GM19023 (cell line): ENCODE data around the gene BMPER.

Source experiments
- ATAC-seq: cut with Tn5 transposase; IDR thresholded peaks from one replicate; pipeline ENCODE4 v1.9.1; 2021; ENCODE audit warnings: mild to moderate bottlenecking, moderate library complexity; ENCODE audit not compliant: unreplicated experiment

BMPER gene

GRCh38 chr7:34086981-34087380 lies 181.6 kb downstream of the BMPER start:
- ATAC-seq, result no peak

GRCh38 chr7:34087892-34088891 lies 182.9 kb downstream of the BMPER start:
- no peak for ATAC-seq

GRCh38 chr7:34090816-34091215 lies 185.5 kb downstream of the BMPER start:
- ATAC-seq, result no peak

GRCh38 chr7:34091321-34091917 lies 186.1 kb downstream of the BMPER start:
- ATAC-seq, result no peak

- ATAC-seq, result no peak
These were observed 187.9 kb downstream of the BMPER start for GRCh38 chr7:34093276-34093675.

- no peak for ATAC-seq
These were observed 190.9 kb downstream of the BMPER start for GRCh38 chr7:34096198-34096651.

- no peak for ATAC-seq
These were observed 191.4 kb downstream of the BMPER start for GRCh38 chr7:34096777-34097176.

GRCh38 chr7:34100661-34101060 lies 195.3 kb downstream of the BMPER start:
- ATAC-seq, result no peak

GRCh38 chr7:34104115-34104514 lies 198.8 kb downstream of the BMPER start:
- ATAC-seq, result no peak

GRCh38 chr7:34104992-34105391 lies 199.7 kb downstream of the BMPER start:
- no peak for ATAC-seq

- no peak for ATAC-seq
These were observed 201.9 kb downstream of the BMPER start for GRCh38 chr7:34107276-34107675.

GRCh38 chr7:34108165-34108564 lies 202.8 kb downstream of the BMPER start:
- ATAC-seq, result no peak

GRCh38 chr7:34109936-34110780 lies 204.8 kb downstream of the BMPER start:
- ATAC-seq, result no peak

- no peak for ATAC-seq
These were observed 205.7 kb downstream of the BMPER start for GRCh38 chr7:34111031-34111430.

GRCh38 chr7:34115503-34115902 lies 210.2 kb downstream of the BMPER start:
- no peak for ATAC-seq

- ATAC-seq, result no peak
These were observed 212.2 kb downstream of the BMPER start for GRCh38 chr7:34117573-34117972.

- ATAC-seq, result no peak
These were observed 216.0 kb downstream of the BMPER start for GRCh38 chr7:34121366-34121765.

GRCh38 chr7:34123316-34123715 lies 218.0 kb downstream of the BMPER start:
- ATAC-seq, result no peak

- no peak for ATAC-seq
These were observed 219.4 kb downstream of the BMPER start for GRCh38 chr7:34124765-34125164.

- no peak for ATAC-seq
These were observed 223.4 kb downstream of the BMPER start for GRCh38 chr7:34128762-34129161.
